ENCODE data around the gene OR2W1.

The OR2W1 gene

GRCh38 chr6:28996844-28997510, 48.0 kb downstream of the OR2W1 start:
- peak; percentile 42 for DNase-seq

GRCh38 chr6:28995093-28995650, 49.8 kb downstream of the OR2W1 start:
- no peak for DNase-seq
